ENCODE data around the gene USP31.
A peak's percentile ranks its signal among the peaks of the same experiment; 100 is the strongest.

Gene USP31

GRCh38 chr16:23092072-23092800, 57.0 kb downstream of the USP31 start:
- no peak for DNase-seq

DNA sequence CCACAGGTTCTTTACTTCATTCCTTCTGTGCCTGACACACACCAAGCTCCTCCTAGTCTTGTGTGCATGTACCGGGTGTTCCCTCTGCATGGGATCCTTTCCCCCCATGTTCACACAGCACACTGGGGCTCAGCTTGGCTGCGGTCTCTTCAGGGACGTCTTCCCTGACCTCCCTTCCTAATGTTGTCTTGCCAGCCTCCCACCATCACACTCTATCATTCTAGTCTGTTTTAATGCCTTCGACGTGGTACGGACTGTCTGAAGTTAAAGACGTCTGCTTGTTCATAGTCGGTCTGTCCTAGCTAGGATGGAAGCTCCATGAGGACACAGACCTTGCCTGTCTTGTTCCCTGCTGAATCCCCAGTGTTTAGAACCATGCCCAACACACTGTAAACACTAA, 60.1 kb downstream of the USP31 start:
- no peak for DNase-seq

DNA sequence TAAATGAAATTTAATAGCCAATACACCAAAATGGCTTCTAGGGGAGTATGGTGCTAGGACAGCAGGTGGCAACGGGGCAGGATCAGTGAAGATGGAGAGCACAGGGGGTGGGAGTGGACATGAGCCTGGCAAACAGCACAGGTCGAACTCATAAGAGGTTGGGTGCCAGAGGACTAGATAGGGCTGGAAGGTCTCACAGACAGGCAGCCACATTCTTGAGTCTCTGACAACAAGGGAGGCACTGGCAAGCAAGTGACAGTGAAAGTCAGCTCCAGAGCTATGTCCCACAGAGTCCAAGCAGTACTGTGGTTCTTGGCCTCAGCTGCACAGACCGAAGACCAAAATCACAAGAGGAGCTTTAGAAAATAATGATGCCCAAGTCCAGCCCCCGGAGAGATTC, 61.2 kb downstream of the USP31 start:
- no peak for DNase-seq

DNA sequence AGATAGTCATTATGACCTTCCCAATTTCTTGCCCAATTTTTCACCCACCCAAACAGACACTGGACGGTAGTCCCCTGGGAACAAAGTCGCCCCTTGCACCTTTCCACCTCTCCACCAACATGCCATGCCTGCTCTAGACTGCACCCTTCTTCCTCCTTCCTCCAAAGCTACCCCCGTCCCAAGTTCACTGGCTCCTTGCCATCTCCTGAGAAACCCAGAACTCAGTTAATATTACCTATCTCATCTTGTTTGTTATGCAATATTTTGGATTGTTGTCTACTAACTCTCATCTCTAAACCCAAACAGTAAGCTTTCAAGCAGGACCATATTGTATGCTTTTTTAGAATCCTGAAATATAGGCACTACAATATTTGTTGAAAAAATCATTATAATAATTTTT, 63.3 kb downstream of the USP31 start:
- no peak for DNase-seq

DNA sequence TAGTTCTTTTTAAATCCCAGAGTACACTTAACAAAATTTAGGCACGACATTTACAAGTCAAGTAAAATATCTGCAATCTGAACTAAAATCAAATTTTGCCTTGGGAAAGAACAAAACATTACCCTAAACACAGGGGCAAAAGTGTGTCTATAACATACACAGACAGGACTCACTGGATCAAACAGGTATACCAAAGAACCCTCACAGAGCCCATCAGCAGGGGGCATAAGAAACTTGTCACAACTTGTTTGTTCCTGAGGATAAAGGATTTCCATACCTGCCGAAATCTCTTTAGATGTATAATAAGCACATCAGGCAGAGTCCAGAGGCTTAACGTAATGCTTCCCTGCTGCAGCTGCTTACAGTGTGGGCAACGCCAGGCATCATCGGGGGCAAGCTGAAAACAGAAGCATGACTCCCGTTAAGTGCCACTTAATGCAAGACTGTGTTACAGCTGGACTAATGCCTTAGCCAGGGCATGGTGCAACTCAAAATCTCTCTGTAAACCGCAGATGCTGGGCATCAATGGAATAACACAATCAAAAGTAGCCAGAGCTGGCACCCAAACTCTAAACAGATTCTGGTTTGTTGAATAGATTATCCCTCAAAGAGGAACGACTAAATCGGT, 67.0 kb downstream of the USP31 start:
- DNase-seq = no peak

- no peak for DNase-seq
These were observed 67.6 kb downstream of the USP31 start for GRCh38 chr16:23081675-23082119.

GRCh38 chr16:23080747-23081146, 68.5 kb downstream of the USP31 start:
- no peak for DNase-seq

DNA sequence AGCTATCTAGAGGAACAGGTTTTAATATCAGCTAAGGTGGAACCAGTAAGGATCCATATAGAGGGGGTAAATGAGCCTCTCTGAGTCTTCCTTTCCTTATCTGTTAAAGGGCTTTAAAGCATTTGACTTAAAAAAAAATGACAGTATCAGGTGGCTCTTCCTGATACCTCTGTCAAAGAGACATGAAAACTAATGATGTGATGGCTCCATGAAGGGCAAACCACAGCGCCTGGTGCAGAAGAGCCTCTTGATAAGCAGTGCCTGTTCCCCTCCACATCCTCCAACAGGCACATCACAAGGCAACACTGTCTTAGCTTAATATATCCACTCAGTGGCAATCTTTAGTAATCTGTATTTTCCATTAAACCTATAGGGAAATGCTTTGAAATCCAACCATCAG, 68.9 kb downstream of the USP31 start:
- no peak for DNase-seq

DNA sequence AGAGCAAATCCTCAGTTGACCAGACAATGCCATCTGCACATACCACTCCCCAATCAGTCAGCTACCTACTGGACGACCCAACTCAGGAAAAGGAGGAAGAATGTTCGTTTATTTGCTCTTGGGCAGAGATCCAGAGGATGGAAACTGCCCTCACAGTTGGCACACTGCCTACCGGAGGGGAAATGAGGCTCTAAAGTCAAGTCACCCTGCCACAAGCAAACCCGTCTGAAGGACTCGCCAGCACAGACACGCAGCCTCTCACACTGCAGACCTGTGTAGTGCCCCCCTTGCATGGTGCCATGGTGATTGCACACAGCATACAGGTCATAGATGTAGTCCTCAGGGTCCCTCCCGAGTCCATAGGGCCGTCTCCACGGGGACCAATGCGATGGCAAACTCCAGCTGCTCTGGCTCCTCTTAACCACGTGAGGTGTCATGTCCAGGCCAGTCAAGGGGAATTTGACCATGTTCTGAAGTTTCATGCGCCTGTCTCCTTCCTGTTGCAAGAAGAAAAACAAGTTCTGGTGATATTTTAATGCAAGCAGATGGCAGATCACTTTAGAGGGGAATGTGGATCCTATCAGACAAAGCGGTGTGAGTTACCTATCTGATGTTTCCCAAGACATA, 69.5 kb downstream of the USP31 start:
- DNase-seq = no peak

DNA sequence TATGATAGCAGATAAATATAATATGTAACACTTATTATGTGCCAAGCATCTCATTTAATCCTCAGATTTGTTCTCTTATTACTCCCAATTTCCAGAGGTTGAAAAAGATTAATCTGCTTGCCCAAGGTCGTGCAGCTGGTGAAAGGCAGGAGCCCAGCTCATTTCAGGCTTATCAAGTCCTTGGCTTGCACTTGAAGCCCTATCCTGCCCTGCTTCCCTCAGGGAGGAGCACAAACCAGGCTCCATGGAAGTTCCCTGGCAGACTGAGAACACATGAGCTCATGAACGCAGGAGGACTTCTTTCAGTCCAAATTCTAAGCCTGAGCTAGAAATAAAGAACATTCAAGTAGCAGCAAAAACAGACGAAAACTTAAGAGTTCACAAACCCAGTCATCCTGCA, 74.8 kb downstream of the USP31 start:
- no peak for DNase-seq

DNA sequence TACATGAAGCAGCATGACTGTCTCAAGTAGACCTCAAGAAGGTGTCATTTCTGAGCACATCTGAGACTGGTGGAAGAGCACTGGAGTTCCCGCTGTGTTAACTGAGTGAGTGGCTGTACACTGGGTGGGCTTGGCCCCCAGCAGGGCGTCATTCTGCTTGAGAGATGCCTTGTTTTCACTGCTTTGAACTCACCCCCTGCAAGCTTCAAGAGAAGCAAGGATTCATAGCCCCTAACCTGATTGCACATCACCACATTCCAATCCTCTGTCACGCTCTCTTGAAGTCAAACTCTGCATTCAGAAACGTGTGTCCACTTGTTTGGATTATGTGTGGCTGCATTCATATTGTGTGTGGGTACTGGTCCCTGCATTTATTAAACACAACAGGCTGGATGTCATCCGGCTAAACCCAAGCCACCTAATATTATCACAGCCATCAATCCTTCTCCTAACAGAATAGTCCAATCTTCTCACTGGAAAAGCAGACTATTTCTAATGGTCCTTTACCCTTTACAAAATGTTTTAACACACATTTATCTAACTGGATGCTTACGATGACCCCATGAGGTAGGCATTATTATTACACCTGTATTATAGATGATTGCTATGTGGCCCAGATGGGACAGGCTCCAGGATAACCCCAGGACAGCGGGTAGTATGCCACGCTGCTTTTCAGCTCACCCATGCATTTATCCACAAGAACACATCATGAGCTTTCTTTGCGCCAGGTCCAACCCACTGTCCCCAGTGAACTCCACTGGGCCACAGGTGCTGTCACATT, 76.3 kb downstream of the USP31 start:
- no peak for DNase-seq

- DNase-seq = peak; percentile 49
These were observed 77.1 kb downstream of the USP31 start for GRCh38 chr16:23072084-23072599.

DNA sequence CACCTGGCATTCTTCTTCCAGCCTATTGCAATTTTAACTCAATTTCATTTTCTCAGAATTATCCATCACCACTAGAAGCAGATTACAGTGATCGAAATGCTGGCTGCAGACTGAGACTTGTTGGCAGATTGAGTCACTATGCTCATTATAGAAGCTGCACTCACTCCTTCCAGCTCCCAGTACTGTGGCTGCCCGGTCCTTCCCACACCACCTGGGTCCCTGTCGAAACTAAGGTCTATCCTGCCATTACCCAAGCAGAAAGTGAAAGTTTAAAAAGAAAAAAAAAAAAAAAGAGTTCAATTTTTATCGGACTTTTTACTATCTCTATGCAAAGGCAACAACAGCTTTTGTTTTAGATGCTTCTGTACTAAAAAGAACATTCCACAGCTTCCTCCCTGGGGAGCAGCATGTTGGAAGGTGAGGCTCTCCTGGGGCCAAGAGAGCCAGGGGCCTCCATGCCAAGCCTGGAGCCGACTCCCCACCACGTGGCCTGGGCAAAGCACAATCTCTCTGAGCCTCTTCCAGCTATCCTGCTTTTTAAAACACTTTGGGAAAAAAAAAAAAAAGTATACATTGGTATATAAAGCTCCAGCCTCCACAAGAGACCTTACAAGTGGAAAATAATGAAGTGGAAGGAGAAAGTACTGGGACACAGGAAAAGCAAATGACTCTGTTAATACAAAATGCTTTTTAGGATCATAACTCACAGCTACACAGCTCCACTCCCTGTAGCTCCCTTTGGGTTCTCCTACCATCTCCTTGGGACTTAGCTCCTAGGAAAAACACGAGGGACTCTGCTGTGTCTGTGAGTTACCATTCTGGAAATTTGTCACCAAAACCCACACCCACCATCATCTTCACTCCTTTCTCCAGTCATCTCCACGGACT, 77.8 kb downstream of the USP31 start:
- no peak for DNase-seq

DNA sequence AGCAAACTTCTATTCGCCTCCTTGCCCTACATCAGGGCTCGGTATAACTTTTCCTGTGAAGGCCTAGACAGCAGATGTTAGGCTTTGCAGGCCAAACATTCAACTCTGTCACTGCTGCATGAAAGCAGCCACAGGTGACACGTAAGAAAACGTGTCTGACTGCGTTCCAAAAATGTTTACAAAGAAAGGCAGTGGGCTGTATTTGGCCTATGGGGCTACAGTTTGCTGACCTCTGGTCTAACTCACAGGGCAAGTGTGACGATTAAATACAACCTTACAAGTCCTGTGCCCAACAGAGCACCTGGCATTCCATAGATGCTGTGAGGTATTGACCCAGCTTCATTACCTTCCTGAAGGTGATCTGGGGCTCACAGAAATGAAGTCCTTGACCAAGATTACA, 79.4 kb downstream of the USP31 start:
- no peak for DNase-seq

GRCh38 chr16:23068079-23068736, 81.0 kb downstream of the USP31 start:
- no peak for DNase-seq

- DNase-seq = no peak
These were observed 82.6 kb downstream of the USP31 start for GRCh38 chr16:23066676-23067075.

- DNase-seq = no peak
These were observed 84.6 kb downstream of the USP31 start for GRCh38 chr16:23064639-23065038.

DNA sequence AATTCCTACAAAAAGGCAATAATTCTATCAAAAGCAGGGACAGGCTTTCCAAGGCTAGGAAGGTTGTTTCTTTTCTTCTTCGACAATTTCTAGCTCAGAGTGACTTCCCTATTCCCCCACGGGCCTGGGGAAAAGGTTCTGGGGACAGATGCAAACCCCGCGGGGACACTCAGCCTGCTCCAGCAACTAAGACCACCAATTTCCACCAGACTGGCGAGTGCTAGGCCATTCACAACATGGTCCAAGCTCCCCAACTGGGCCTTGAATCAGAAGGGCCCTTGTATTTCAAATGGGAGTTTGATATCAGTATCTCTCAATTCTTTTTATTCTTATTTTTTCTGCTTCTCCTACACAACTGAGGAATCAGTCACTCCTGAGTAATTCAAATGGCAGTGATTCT, 86.7 kb downstream of the USP31 start:
- no peak for DNase-seq

- DNase-seq = no peak
These were observed 87.6 kb downstream of the USP31 start for GRCh38 chr16:23061669-23062068.

DNA sequence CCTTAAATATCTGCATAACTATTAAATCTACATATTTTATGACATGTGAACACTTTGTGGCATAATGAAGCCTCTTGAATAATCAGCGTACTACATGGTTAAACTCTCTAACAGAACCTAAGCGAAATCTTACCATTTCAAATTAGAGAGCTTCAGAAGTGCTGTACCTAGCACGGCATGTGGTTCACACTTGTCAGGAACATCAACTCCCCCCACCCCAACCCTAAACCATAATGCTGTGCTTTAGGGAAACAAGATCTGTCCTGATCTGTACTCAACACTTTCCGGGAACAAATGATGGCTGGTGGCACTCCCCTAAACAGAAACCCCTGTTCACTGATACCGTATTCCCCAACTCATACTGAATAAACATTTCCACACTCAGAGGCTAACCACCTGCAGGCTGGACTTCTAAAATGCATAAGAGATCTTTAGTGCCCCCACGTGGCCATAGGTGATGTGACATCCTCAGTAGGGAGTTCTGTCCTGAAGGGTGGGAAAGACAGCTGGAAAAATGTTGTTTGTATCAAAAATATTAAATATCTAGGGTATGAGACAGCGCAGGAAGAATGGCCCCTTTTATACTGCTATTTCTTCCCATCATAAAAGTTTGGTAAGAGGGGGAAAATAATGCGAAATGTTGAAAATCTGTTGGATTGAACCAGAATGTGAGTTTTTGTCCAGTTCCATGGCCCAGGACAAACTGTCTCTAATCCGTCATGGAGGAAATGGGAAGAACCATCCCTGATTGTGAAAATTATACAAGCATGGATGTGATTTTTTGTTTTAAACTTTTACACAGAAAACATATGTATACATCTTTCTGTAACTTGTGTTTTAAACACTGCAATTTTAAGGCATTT, 88.6 kb downstream of the USP31 start:
- DNase-seq = peak; percentile 45

GRCh38 chr16:23059433-23059832, 89.8 kb downstream of the USP31 start:
- DNase-seq = no peak
